H9 (cell line): ENCODE results near the gene VAV2. TPM values are rescaled to one million over a fixed set of nuclear protein-coding genes. Genes with fewer than 3 reads are reported as not detected.

Experiments
- DNase-seq: peaks from one replicate; pipeline ENCODE4 v3.0.0-alpha.2; 2017
- H2AFZ ChIP-seq: one replicate; pipeline ENCODE4 v1.6.1; 2013; ENCODE audit warnings: mild to moderate bottlenecking, low read length, control low read depth, moderate library complexity
- H2AK5ac ChIP-seq: 2 replicates; pipeline ENCODE4 v1.6.1; 2013; ENCODE audit warnings: low read length, control low read depth, mixed read lengths; ENCODE audit not compliant: insufficient read length
- H2BK120ac ChIP-seq: one replicate; pipeline ENCODE4 v1.6.1; 2013; ENCODE audit warnings: low read depth, mild to moderate bottlenecking, low read length, control low read depth, inconsistent platforms; ENCODE audit not compliant: poor library complexity, severe bottlenecking
- H2BK12ac ChIP-seq: 2 replicates; pipeline ENCODE4 v1.6.1; 2013; ENCODE audit warnings: low read length, control low read depth, mixed read lengths, low read depth; ENCODE audit not compliant: insufficient read length
- H2BK15ac ChIP-seq: 2 replicates; pipeline ENCODE4 v1.6.1; 2013; ENCODE audit warnings: low read depth, low read length, control low read depth
- H2BK20ac ChIP-seq: one replicate; pipeline ENCODE4 v1.6.1; 2013; ENCODE audit warnings: low read depth, mild to moderate bottlenecking, low read length, control low read depth, inconsistent platforms; ENCODE audit not compliant: poor library complexity, severe bottlenecking
- H2BK5ac ChIP-seq: 2 replicates; pipeline ENCODE4 v1.6.1; 2013; ENCODE audit warnings: low read length, control low read depth, mixed read lengths; ENCODE audit not compliant: insufficient read length
- H3K14ac ChIP-seq: 2 replicates; pipeline ENCODE4 v1.6.1; 2013; ENCODE audit warnings: low read length, control low read depth; ENCODE audit not compliant: insufficient read depth
- H3K18ac ChIP-seq: 2 replicates; pipeline ENCODE4 v1.6.1; 2013; ENCODE audit warnings: low read depth, mild to moderate bottlenecking, mixed read lengths, low read length, control low read depth; ENCODE audit not compliant: insufficient read length
- H3K23ac ChIP-seq: 2 replicates; pipeline ENCODE4 v1.6.1; 2013; ENCODE audit warnings: low read length, control low read depth, mixed read lengths, low read depth; ENCODE audit not compliant: insufficient read length
- H3K23me2 ChIP-seq: 2 replicates; pipeline ENCODE4 v1.6.1; 2013; ENCODE audit warnings: low read depth, mild to moderate bottlenecking, mixed read lengths, low read length, control low read depth; ENCODE audit not compliant: insufficient read length, poor library complexity, severe bottlenecking
- H3K27ac ChIP-seq: 2 replicates; pipeline ENCODE4 v1.5.1; 2013; ENCODE audit warnings: low read length, control low read depth, mixed read lengths, low read depth; ENCODE audit not compliant: insufficient read length
- H3K27me3 ChIP-seq: 2 replicates; pipeline ENCODE4 v1.6.1; 2013; ENCODE audit warnings: low read length, control low read depth, inconsistent platforms; ENCODE audit not compliant: insufficient read depth
- H3K4ac ChIP-seq: 2 replicates; pipeline ENCODE4 v1.6.1; 2013; ENCODE audit warnings: low read depth, mild to moderate bottlenecking, control low read depth, inconsistent platforms, low read length, moderate library complexity
- H3K4me1 ChIP-seq: 2 replicates; pipeline ENCODE4 v1.6.1; 2013; ENCODE audit warnings: low read length, control low read depth, inconsistent platforms; ENCODE audit not compliant: insufficient read depth
- H3K4me2 ChIP-seq: 2 replicates; pipeline ENCODE4 v1.6.1; 2013; ENCODE audit warnings: low read length, control low read depth, mixed read lengths; ENCODE audit not compliant: insufficient read length, insufficient read depth
- H3K56ac ChIP-seq: 2 replicates; pipeline ENCODE4 v1.6.1; 2013; ENCODE audit warnings: low read depth, mild to moderate bottlenecking, mixed read lengths, low read length, control low read depth; ENCODE audit not compliant: insufficient read length
- H3K79me1 ChIP-seq: 2 replicates; pipeline ENCODE4 v1.6.1; 2013; ENCODE audit warnings: low read depth, mild to moderate bottlenecking, moderate library complexity, low read length, control low read depth, inconsistent platforms; ENCODE audit not compliant: insufficient read depth, poor library complexity, severe bottlenecking
- H3K79me2 ChIP-seq: 2 replicates; pipeline ENCODE4 v1.6.1; 2013; ENCODE audit warnings: low read length, control low read depth, inconsistent platforms; ENCODE audit not compliant: insufficient read depth
- H3K9ac ChIP-seq: 2 replicates; pipeline ENCODE4 v1.6.1; 2013; ENCODE audit warnings: low read length, control low read depth, mixed read lengths; ENCODE audit not compliant: insufficient read length; ENCODE audit errors: extremely low read depth
- H3K9me3 ChIP-seq: one replicate; pipeline ENCODE4 v1.6.1; 2013; ENCODE audit warnings: low read depth, low read length, inconsistent platforms; ENCODE audit not compliant: control insufficient read depth
- H3T11ph ChIP-seq: one replicate; pipeline ENCODE4 v1.6.1; 2013; ENCODE audit warnings: mild to moderate bottlenecking, low read length, control low read depth, inconsistent platforms
- H4K20me1 ChIP-seq: one replicate; pipeline ENCODE4 v1.6.1; 2013; ENCODE audit not compliant: control insufficient read depth, insufficient read length, insufficient read depth
- H4K5ac ChIP-seq: 2 replicates; pipeline ENCODE4 v1.6.1; 2013; ENCODE audit warnings: low read depth, mild to moderate bottlenecking, mixed read lengths, low read length, control low read depth; ENCODE audit not compliant: insufficient read length
- H4K8ac ChIP-seq: replicated peaks from 2 replicates; pipeline ENCODE4 v1.6.1; 2013; ENCODE audit warnings: low read length, control low read depth, mixed read lengths, low read depth; ENCODE audit not compliant: insufficient read length
- H4K91ac ChIP-seq: 2 replicates; pipeline ENCODE4 v1.6.1; 2013; ENCODE audit warnings: low read depth, mild to moderate bottlenecking, moderate library complexity, mixed read lengths, low read length, control low read depth; ENCODE audit not compliant: insufficient read length
- H3K27ac Mint-ChIP-seq, 3 experiments: 2 replicates in 2 of 3; 3 replicates in 1 of 3; pipeline ENCODE4 v1.8.0; 2020 to 2021; ENCODE audit warnings: mixed read lengths in 3 of 3, mild to moderate bottlenecking in 1 of 3, moderate library complexity in 1 of 3
- H3K27me3 Mint-ChIP-seq: 2 replicates; pipeline ENCODE4 v1.8.0; 2021; ENCODE audit warnings: low read depth, mild to moderate bottlenecking, moderate library complexity, mixed read lengths
- H3K36me3 Mint-ChIP-seq, 3 experiments: 2 replicates in 2 of 3; 3 replicates in 1 of 3; pipeline ENCODE4 v1.8.0; 2020 to 2021; ENCODE audit warnings: low read depth in 3 of 3, mixed read lengths in 3 of 3; ENCODE audit not compliant: insufficient read depth in 1 of 3
- H3K4me1 Mint-ChIP-seq, 2 experiments: 2 replicates each; pipeline ENCODE4 v1.8.0; 2020; ENCODE audit warnings: mixed read lengths in 2 of 2
- H3K4me3 Mint-ChIP-seq, 2 experiments: 2 replicates in 1 of 2; 3 replicates in 1 of 2; pipeline ENCODE4 v1.8.0; 2020 to 2021; ENCODE audit warnings: mild to moderate bottlenecking in 2 of 2, mixed read lengths in 2 of 2, moderate library complexity in 1 of 2
- H3K9me3 Mint-ChIP-seq, 2 experiments: 2 replicates in 1 of 2; 3 replicates in 1 of 2; pipeline ENCODE4 v1.8.0; 2020; ENCODE audit warnings: mild to moderate bottlenecking in 2 of 2, mixed read lengths in 2 of 2, moderate library complexity in 1 of 2
- WGBS: extraction: QIAGEN DNeasy Blood & Tissue Kit; methylation state at CpG from one replicate; pipeline ENCODE4 v1.1.7; 2013; ENCODE audit warnings: missing lambda C conversion rate, low lambda C conversion rate, mixed read lengths; ENCODE audit not compliant: insufficient read length; ENCODE audit errors: extremely low coverage; 5-methylcytosine and 5-hydroxymethylcytosine counted together
- total RNA-seq: library from RNA; stranded (reverse); gene quantifications from 2 replicates; pipeline ENCODE4 v1.2.1, GENCODE V29; 2021
- TF ChIP-seq, protein P1 (sequence below): fragments of 200-600 bp; sonication (generic); conservative IDR thresholded peaks from 3 replicates; pipeline ENCODE4 v1.8.0; 2021; ENCODE audit warnings: antibody characterized with exemption, mild to moderate bottlenecking

VAV2 gene
- total RNA-seq, 1 experiment from 2014 or later = 58.7 TPM

DNA sequence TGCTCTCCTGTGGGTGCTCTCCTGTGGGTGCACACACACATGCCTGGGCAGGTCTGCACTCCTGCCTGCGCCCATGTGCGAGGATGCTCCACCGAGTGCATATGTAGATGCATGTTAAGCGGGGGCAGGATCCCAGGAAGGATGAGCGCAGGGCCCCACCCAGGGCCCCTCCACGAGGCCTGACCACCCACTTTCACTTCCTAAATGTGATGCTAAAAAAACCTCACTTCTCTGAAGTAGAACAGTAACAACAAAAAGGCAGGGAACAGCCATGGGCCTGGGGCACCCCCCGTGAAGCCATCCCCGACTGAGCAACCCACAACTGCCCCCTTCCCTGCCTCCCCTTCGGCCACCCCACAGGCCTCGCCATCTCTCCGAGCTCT is 205.8 kb downstream of the VAV2 start:
- Histone ChIP-seq H4K20me1 (no peaks in the 10 kb centered on the region), H2BK12ac (no peak overlapping the region), H3K18ac (no peak overlapping the region), H3K14ac (no peak overlapping the region), H3K79me1 (no peaks in the 10 kb centered on the region), H3K4me2 (no peak overlapping the region), H2BK15ac (no peak overlapping the region), H3K79me2 (no peaks in the 10 kb centered on the region), H3K4ac (no peak overlapping the region), H3K9me3 (no peaks in the 10 kb centered on the region), H2BK120ac (no peak overlapping the region), H3K4me1 (no peaks in the 10 kb centered on the region), H3K56ac (no peak overlapping the region), H4K91ac (no peak overlapping the region), H2AFZ (no peak overlapping the region), H2AK5ac (no peak overlapping the region), H3K23me2 (no peaks in the 10 kb centered on the region), H3K27ac (no peak overlapping the region), H4K5ac (no peak overlapping the region), H3T11ph (no peak overlapping the region), H2BK20ac (no peak overlapping the region), H3K9ac (no peak overlapping the region), H3K23ac (no peak overlapping the region), H2BK5ac (no peak overlapping the region), H3K27me3 (no peaks in the 10 kb centered on the region), H4K8ac (no peak overlapping the region)
- no CpG with 5 or more reads among the region's 11 CpGs for WGBS
- Mint-ChIP-seq H3K27ac (no peak overlapping the region), H3K4me3 (no peak overlapping the region), H3K36me3 (peaks cover 12 to 56% (median 39%) of the 10 kb centered on the region in 3 experiments; a peak in 6 of 7 replicates), H3K4me1 (peaks cover 0 to 10% of the 10 kb centered on the region in 2 experiments; a peak in 2 of 4 replicates), H3K9me3 (no peaks in the 10 kb centered on the region), H3K27me3 (no peaks in the 10 kb centered on the region)
- TF ChIP-seq, protein P1, sequence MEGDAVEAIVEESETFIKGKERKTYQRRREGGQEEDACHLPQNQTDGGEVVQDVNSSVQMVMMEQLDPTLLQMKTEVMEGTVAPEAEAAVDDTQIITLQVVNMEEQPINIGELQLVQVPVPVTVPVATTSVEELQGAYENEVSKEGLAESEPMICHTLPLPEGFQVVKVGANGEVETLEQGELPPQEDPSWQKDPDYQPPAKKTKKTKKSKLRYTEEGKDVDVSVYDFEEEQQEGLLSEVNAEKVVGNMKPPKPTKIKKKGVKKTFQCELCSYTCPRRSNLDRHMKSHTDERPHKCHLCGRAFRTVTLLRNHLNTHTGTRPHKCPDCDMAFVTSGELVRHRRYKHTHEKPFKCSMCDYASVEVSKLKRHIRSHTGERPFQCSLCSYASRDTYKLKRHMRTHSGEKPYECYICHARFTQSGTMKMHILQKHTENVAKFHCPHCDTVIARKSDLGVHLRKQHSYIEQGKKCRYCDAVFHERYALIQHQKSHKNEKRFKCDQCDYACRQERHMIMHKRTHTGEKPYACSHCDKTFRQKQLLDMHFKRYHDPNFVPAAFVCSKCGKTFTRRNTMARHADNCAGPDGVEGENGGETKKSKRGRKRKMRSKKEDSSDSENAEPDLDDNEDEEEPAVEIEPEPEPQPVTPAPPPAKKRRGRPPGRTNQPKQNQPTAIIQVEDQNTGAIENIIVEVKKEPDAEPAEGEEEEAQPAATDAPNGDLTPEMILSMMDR = no peak
- DNase-seq = no peak
